H1 (cell line): ENCODE results near the gene IRF4. TPM values are rescaled to one million over a fixed set of nuclear protein-coding genes. Genes with fewer than 3 reads are reported as not detected.

Source experiments
- CTCF ChIA-PET: fragments of 300-600 bp; sonication (Branson Sonifier 250); formaldehyde crosslinking; loops from one replicate; lab custom pipeline; 2021; ENCODE audit not compliant: partially characterized antibody; lab: Charles Lee
- POLR2A ChIA-PET: fragments of 300-600 bp; sonication (Branson Sonifier 250); formaldehyde crosslinking; loops from one replicate; lab custom pipeline; 2021; ENCODE audit warnings: inconsistent platforms; ENCODE audit not compliant: partially characterized antibody; lab: Charles Lee
- DNase-seq, 2 experiments: peaks; one replicate each; pipeline versions ENCODE4 v3.0.0 to v3.0.0-alpha.2; 2010 to 2022; ENCODE audit warnings: low spot score in 2 of 2, low read depth in 1 of 2, mixed read lengths in 1 of 2
- FAIRE-seq: peaks from 2 replicates; lab custom pipeline; 2011; peaks lifted over from hg19 to GRCh38; lab: Jason Lieb, UNC
- H2AFZ ChIP-seq: 2 replicates; pipeline ENCODE4 v1.8.1; 2012; ENCODE audit warnings: low read length, inconsistent platforms
- H2AK5ac ChIP-seq: 2 replicates; pipeline ENCODE4 v1.6.1; 2013; ENCODE audit warnings: low read depth, low read length
- H2BK120ac ChIP-seq: replicated peaks from 2 replicates; pipeline ENCODE3; 2013; ENCODE audit warnings: low read depth, low read length, inconsistent platforms
- H2BK12ac ChIP-seq: 2 replicates; pipeline ENCODE4 v1.6.1; 2013; ENCODE audit warnings: low read depth, low read length
- H2BK15ac ChIP-seq: 2 replicates; pipeline ENCODE4 v1.6.1; 2013; ENCODE audit warnings: low read length
- H2BK20ac ChIP-seq: 2 replicates; pipeline ENCODE4 v1.6.1; 2013; ENCODE audit warnings: low read length
- H2BK5ac ChIP-seq: 2 replicates; pipeline ENCODE4 v1.6.1; 2013; ENCODE audit warnings: low read depth, low read length
- H3K14ac ChIP-seq: 2 replicates; pipeline ENCODE4 v1.6.1; 2013; ENCODE audit warnings: inconsistent platforms; ENCODE audit not compliant: insufficient read length
- H3K18ac ChIP-seq: 2 replicates; pipeline ENCODE4 v1.6.1; 2013; ENCODE audit warnings: low read length; ENCODE audit errors: extremely low read depth
- H3K23ac ChIP-seq: 2 replicates; pipeline ENCODE4 v1.6.1; 2013; ENCODE audit warnings: inconsistent platforms; ENCODE audit not compliant: insufficient read length
- H3K23me2 ChIP-seq: 2 replicates; pipeline ENCODE4 v1.6.1; 2013; ENCODE audit warnings: low read depth, low read length
- H3K27ac ChIP-seq: 2 replicates; pipeline ENCODE4 v1.6.1; 2011; ENCODE audit warnings: low read depth, low read length, inconsistent platforms
- H3K27me3 ChIP-seq, 4 experiments: replicated peaks in 1 of 4; 1 replicate in 1 of 4; 2 replicates in 3 of 4; pipeline versions ENCODE4 v1.6.1 to v1.8.1; 2011 to 2013; ENCODE audit warnings: low read length in 3 of 4, mild to moderate bottlenecking in 3 of 4, inconsistent platforms in 2 of 4, mixed read lengths in 2 of 4, moderate library complexity in 1 of 4; ENCODE audit not compliant: control insufficient read depth in 3 of 4, insufficient read depth in 3 of 4; ENCODE audit errors: extremely low read depth in 1 of 4
- H3K36me3 ChIP-seq, 4 experiments: 2 replicates each; pipeline versions ENCODE4 v1.6.1 to v1.8.1; 2011 to 2013; ENCODE audit warnings: mild to moderate bottlenecking in 4 of 4, low read length in 3 of 4, moderate library complexity in 2 of 4, control low read depth in 1 of 4, inconsistent platforms in 1 of 4; ENCODE audit not compliant: insufficient read depth in 4 of 4, control insufficient read depth in 2 of 4
- H3K4ac ChIP-seq: replicated peaks from 2 replicates; pipeline ENCODE3; 2013; ENCODE audit warnings: low read length, low read depth, mixed read lengths, inconsistent platforms; ENCODE audit not compliant: insufficient read length
- H3K4me1 ChIP-seq, 4 experiments: replicated peaks in 1 of 4; 1 replicate in 1 of 4; 2 replicates in 3 of 4; pipeline versions ENCODE4 v1.6.1 to v1.8.1; 2011 to 2013; ENCODE audit warnings: low read length in 3 of 4, inconsistent platforms in 2 of 4, mixed read lengths in 1 of 4; ENCODE audit not compliant: insufficient read depth in 4 of 4, control insufficient read depth in 3 of 4
- H3K4me2 ChIP-seq, 2 experiments: 2 replicates each; pipeline versions ENCODE4 v1.6.1 to v1.8.1; 2011 to 2013; ENCODE audit warnings: low read depth in 2 of 2, low read length in 2 of 2, control low read depth in 1 of 2, inconsistent platforms in 1 of 2, mild to moderate bottlenecking in 1 of 2; ENCODE audit not compliant: insufficient read depth in 1 of 2
- H3K4me3 ChIP-seq, 4 experiments: fragments of 200-600, 300-600 bp in 1 of 4; sonication (generic), shearing (Covaris generic), sonication (Bioruptor Twin) in 1 of 4; 2 replicates each; pipeline versions ENCODE4 v1.5.1 to v1.8.1; 2011 to 2016; ENCODE audit warnings: low read length in 4 of 4, low read depth in 3 of 4, control low read depth in 2 of 4, inconsistent platforms in 2 of 4, mild to moderate bottlenecking in 2 of 4, mixed read lengths in 1 of 4, moderate library complexity in 1 of 4; ENCODE audit not compliant: insufficient read depth in 2 of 4; ENCODE audit errors: extremely low read depth in 1 of 4
- H3K56ac ChIP-seq: replicated peaks from 2 replicates; pipeline ENCODE3; 2013; ENCODE audit warnings: low read depth, mild to moderate bottlenecking, mixed read lengths, low read length, inconsistent platforms; ENCODE audit not compliant: insufficient read length
- H3K79me1 ChIP-seq: 2 replicates; pipeline ENCODE4 v1.6.1; 2013; ENCODE audit warnings: low read depth, low read length, control low read depth
- H3K79me2 ChIP-seq, 2 experiments: 2 replicates each; pipeline versions ENCODE4 v1.6.1 to v1.8.1; 2012 to 2013; ENCODE audit warnings: low read length in 2 of 2, mild to moderate bottlenecking in 2 of 2, inconsistent platforms in 1 of 2; ENCODE audit not compliant: insufficient read depth in 2 of 2, control insufficient read depth in 1 of 2
- H3K9ac ChIP-seq, 4 experiments: replicated peaks in 1 of 4; 1 replicate in 1 of 4; 2 replicates in 3 of 4; pipeline versions ENCODE4 v1.6.1 to v1.8.1; 2011 to 2013; ENCODE audit warnings: low read depth in 3 of 4, low read length in 3 of 4, control low read depth in 2 of 4, mild to moderate bottlenecking in 2 of 4, moderate library complexity in 2 of 4, inconsistent platforms in 1 of 4; ENCODE audit errors: extremely low read depth in 1 of 4
- H3K9me3 ChIP-seq, 2 experiments: 2 replicates each; pipeline versions ENCODE4 v1.6.1 to v1.8.1; 2012 to 2013; ENCODE audit warnings: mild to moderate bottlenecking in 2 of 2, moderate library complexity in 2 of 2, control low read depth in 1 of 2, inconsistent platforms in 1 of 2, low read depth in 1 of 2, low read length in 1 of 2, mixed read lengths in 1 of 2; ENCODE audit not compliant: insufficient read depth in 2 of 2
- H4K20me1 ChIP-seq, 2 experiments: replicated peaks in 1 of 2; 2 replicates each; pipeline versions ENCODE3 to v1.8.1; 2011 to 2013; ENCODE audit warnings: inconsistent platforms in 2 of 2, low read length in 2 of 2, mild to moderate bottlenecking in 1 of 2; ENCODE audit not compliant: insufficient read depth in 2 of 2, control insufficient read depth in 1 of 2
- H4K5ac ChIP-seq: 2 replicates; pipeline ENCODE4 v1.6.1; 2013; ENCODE audit warnings: low read length, low read depth, mixed read lengths, inconsistent platforms; ENCODE audit not compliant: insufficient read length
- H4K8ac ChIP-seq: 2 replicates; pipeline ENCODE4 v1.8.0; 2013; ENCODE audit warnings: mild to moderate bottlenecking, moderate library complexity, low read length, inconsistent platforms; ENCODE audit not compliant: insufficient read depth; ENCODE audit errors: extremely low read depth
- H4K91ac ChIP-seq: replicated peaks from 2 replicates; pipeline ENCODE3; 2013; ENCODE audit warnings: low read length, mixed read lengths, inconsistent platforms; ENCODE audit not compliant: insufficient read length
- ASH2L ChIP-seq: fragments of 200-600, 300-600 bp; sonication (generic); IDR thresholded peaks from one replicate; pipeline ENCODE4 v1.7.1; 2017; ENCODE audit warnings: low read length
- SIRT6 ChIP-seq: IDR thresholded peaks from one replicate; pipeline ENCODE4 v1.7.1; 2012; ENCODE audit warnings: low read length, inconsistent platforms
- SP4 ChIP-seq: IDR thresholded peaks from 2 replicates; pipeline ENCODE4 v1.6.1; 2012; ENCODE audit warnings: low read length, inconsistent platforms
- TBP ChIP-seq: IDR thresholded peaks from 2 replicates; pipeline ENCODE4 v1.6.1; 2011; ENCODE audit warnings: low read depth, low read length, improper control_type of control experiment
- WGBS, 2 experiments: shearing (Covaris generic) in 1 of 2; methylation state at CpG; one replicate each; pipeline versions ENCODE4 v1.1.6 to v1.1.7; 2013 to 2015; ENCODE audit warnings: low lambda C conversion rate in 2 of 2, mixed read lengths in 2 of 2, inconsistent platforms in 1 of 2, low coverage in 1 of 2, missing lambda C conversion rate in 1 of 2; ENCODE audit not compliant: insufficient replicate concordance in 2 of 2, insufficient coverage in 1 of 2, insufficient read length in 1 of 2; ENCODE audit errors: extremely low coverage in 1 of 2, missing lambda C conversion rate in 1 of 2; 5-methylcytosine and 5-hydroxymethylcytosine counted together
- long read RNA-seq, 2 experiments: library from RNA in 1 of 2; library from capped mRNA in 1 of 2; stranded (forward); transcript quantifications; one replicate each; pipeline ENCODE4 v2.0.0, GENCODE V29; 2021; ENCODE audit warnings: inconsistent platforms in 1 of 2
- polyA minus RNA-seq, 3 experiments: library from RNA; depleted of rRNA, polyadenylated mRNA; stranded (reverse); fragments of >200 nt; gene quantifications; 1 replicate in 2 of 3; 2 replicates in 1 of 3; pipeline ENCODE4 v1.2.3, GENCODE V29; 2011
- polyA plus RNA-seq, 7 experiments: library from polyadenylated mRNA; depleted of rRNA in 3 of 7; stranded (reverse) in 5 of 7; unstranded in 2 of 7; fragments of >200 nt in 5 of 7; fragments of 200-250 nt in 2 of 7; gene quantifications; 1 replicate in 5 of 7; 2 replicates in 1 of 7; 4 replicates in 1 of 7; pipeline versions ENCODE4 v1.2.1 to v1.2.3, GENCODE V29; 2011 to 2013; ENCODE audit warnings: missing spikeins in 2 of 7, mixed read lengths in 2 of 7
- total RNA-seq: library from RNA; stranded (reverse); fragmentation: NEBNext Ultra II Directional; extraction: Animal tissue kit (Norgen Biotek cat#: 25700); gene quantifications from 2 replicates; pipeline ENCODE4 v1.2.1, GENCODE V29; 2021
- TF ChIP-seq, protein P1 (sequence below): IDR thresholded peaks from 2 replicates; pipeline ENCODE4 v1.6.1; 2011; ENCODE audit warnings: low read depth, mild to moderate bottlenecking, low read length; ENCODE audit not compliant: insufficient read depth
- TF ChIP-seq, protein P2 (sequence below): IDR thresholded peaks from 2 replicates; pipeline ENCODE4 v1.6.1; 2011; ENCODE audit warnings: low read length, improper control_type of control experiment

IRF4 gene
- 2.1 and 4.2 TPM in 2 replicates for total RNA-seq
- polyA plus RNA-seq (2011; rRNA removed) = 0.77 and 1.1 TPM in 2 replicates
- polyA plus RNA-seq (2011; cell fraction: cytosol; rRNA removed) = 1.3 TPM
- polyA plus RNA-seq (2011; cell fraction: nucleus; rRNA removed) = 1.2 TPM
- 0.66 to 1.7 TPM (median 1.0 TPM) in 4 replicates for polyA plus RNA-seq (2012, experiment 1 of 2)
- 0.33 TPM for polyA plus RNA-seq (2012, experiment 2 of 2)
- polyA plus RNA-seq (2013, experiment 1 of 2) = 0.53 TPM
- 0.85 TPM for polyA plus RNA-seq (2013, experiment 2 of 2)
- 0.91 and 4.9 TPM in 2 replicates for polyA minus RNA-seq (2011; rRNA and poly(A)+ RNA removed)
- 1.1 TPM for polyA minus RNA-seq (2011; cell fraction: cytosol; rRNA and poly(A)+ RNA removed)
- 2.2 TPM for polyA minus RNA-seq (2011; cell fraction: nucleus; rRNA and poly(A)+ RNA removed)
- long read RNA-seq, experiment 1, partial matches to known transcripts = 0 of 1 reads
- long read RNA-seq, experiment 1, other reads (novel, unspliced or antisense) = 1 of 1 reads
- long read RNA-seq, experiment 2 = 0 reads

DNA sequence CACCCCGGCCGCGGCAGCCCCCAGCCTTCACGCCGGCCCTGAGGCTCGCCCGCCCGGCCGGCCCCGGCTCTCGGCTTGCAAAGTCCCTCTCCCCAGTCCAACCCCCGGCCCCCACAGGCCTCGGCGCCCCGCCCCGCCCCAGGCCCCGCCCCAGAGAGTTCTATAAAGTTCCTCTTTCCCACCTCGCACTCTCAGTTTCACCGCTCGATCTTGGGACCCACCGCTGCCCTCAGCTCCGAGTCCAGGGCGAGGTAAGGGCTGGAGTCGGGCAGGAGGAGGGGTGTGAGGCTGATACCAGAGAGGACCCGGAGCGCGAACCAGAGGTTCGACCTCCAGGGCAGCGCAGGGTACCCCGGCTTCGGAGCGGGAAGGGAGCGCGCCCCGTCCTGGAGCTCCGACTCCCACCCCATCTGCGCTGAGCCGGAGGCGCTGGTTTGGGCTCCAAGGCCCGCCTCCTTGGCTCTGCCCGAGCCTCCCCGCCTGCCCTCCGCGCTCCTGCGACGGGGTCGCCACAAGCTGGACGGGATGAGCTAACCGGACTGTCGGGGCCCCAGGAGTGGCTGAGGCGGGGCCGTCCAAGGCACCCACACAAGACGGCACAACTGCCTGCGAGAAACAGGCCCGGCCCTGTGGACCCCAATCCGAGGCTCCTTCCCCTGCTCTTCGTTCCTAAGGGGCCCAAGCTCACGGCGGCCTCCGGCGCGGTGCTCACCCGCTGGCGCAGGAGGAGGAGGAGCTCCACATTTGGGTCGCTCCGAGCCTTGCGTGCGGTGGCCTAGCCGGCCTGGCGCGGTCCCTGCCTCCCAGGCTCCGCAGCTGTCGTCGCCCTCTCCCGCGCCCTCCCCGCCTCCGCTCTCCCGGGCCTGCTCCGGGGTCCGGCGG lies at the start of gene IRF4:
IRF4 (plus strand) TSS at position 194 of the 882 bp plus-strand sequence. CDS start 1,401 bp downstream, outside the sequence.
- Histone ChIP-seq H2BK20ac (no peak within 1 kb of the TSS), H4K91ac (no peak within 1 kb of the TSS), H3K18ac (peak within 1 kb of the TSS; percentile 90), H3K79me2 (no peaks in the 10 kb centered on the region), H2BK15ac (no peak within 1 kb of the TSS; the same call in 1 of the 2 replicates), H3K9me3 (no peaks in the 10 kb centered on the region), H4K20me1 (peaks cover 0 to 9% of the 10 kb centered on the region in 2 experiments), H3K56ac (no peak within 1 kb of the TSS), H3K79me1 (no peaks in the 10 kb centered on the region), H2AFZ (peak within 1 kb of the TSS; percentile 42), H3K27ac (no peak within 1 kb of the TSS), H3K4me3 (peak within 1 kb of the TSS; percentile 42 to 65 (median 46)), H3K4ac (no peak within 1 kb of the TSS), H3K4me1 (peaks cover 2 to 6% (median 4%) of the 10 kb centered on the region in 4 experiments; a peak in 4 of 7 replicates), H3K9ac (no peak within 1 kb of the TSS), H2BK5ac (no peak within 1 kb of the TSS), H3K23ac (no peak within 1 kb of the TSS), H3K36me3 (peaks cover 0 to 8% (median 0%) of the 10 kb centered on the region in 4 experiments; a peak in 1 of 8 replicates), H2BK120ac (no peak within 1 kb of the TSS), H4K8ac (peak within 1 kb of the TSS; percentile 82), H2BK12ac (no peak within 1 kb of the TSS; the same call in 1 of the 2 replicates), H3K27me3 (peaks cover 28 to 67% (median 58%) of the 10 kb centered on the region in 4 experiments), H3K4me2 (peak within 1 kb of the TSS; percentile 82 to 96), H3K14ac (no peak within 1 kb of the TSS), H2AK5ac (no peak within 1 kb of the TSS), H4K5ac (no peak within 1 kb of the TSS), H3K23me2 (peaks cover 17% of the 10 kb centered on the region; the same call in 1 of the 2 replicates)
- DNase-seq (peak in 1 of 2 experiments; percentile 84), FAIRE-seq (no peak)
- WGBS, 2 experiments = 2% methylated on average over 44 of the region's 82 CpGs; no CpG with 5 or more reads in 1 of the 2 experiments
- ChIA-PET POLR2A (interaction anchor here (0.7 to 1.7 kb wide), 4 partner anchors 9 to 174 kb away, joined by 3 to 6 read pairs (median 4); no protein-coding TSS in a partner anchor), CTCF (interaction anchor here (0.6 to 4.8 kb wide), 13 partner anchors 9 to 203 kb away, joined by 3 to 24 read pairs (median 5); no protein-coding TSS in a partner anchor)
- TF ChIP-seq ASH2L (peak; percentile 72), TBP (peak; percentile 21; the same call in 1 of the 2 replicates), SIRT6 (no peak), SP4 (no peak)
- TF ChIP-seq, protein P1, sequence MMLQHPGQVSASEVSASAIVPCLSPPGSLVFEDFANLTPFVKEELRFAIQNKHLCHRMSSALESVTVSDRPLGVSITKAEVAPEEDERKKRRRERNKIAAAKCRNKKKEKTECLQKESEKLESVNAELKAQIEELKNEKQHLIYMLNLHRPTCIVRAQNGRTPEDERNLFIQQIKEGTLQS = no peak
- TF ChIP-seq, protein P2, sequence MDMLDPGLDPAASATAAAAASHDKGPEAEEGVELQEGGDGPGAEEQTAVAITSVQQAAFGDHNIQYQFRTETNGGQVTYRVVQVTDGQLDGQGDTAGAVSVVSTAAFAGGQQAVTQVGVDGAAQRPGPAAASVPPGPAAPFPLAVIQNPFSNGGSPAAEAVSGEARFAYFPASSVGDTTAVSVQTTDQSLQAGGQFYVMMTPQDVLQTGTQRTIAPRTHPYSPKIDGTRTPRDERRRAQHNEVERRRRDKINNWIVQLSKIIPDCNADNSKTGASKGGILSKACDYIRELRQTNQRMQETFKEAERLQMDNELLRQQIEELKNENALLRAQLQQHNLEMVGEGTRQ = no peak
